Measurements from ENCODE around the gene LTO1. TPM values are rescaled to one million over a fixed set of nuclear protein-coding genes. Genes with fewer than 3 reads are reported as not detected.

The LTO1 gene
- total and polyA plus RNA-seq, 4 donors, result 11.2 to 36.6 (median 19.5) TPM

Other genes with a start within 250 kb of the LTO1 start
- not detected for gene LINC01488, start 193.7 kb downstream of the LTO1 start, total RNA-seq
- not detected for gene LINC01488, start 193.7 kb downstream of the LTO1 start, polyA plus RNA-seq (ENCODE audit: insufficient read length in 2 of 2)
- gene CCND1, start 34.2 kb downstream of the LTO1 start, total RNA-seq, result 100 to 1,000 TPM in 1 of 2 donors, 10 to 100 TPM in 1; 60.8 to 226 TPM
- 10 to 100 TPM; 59.0 to 66.2 TPM for gene CCND1, start 34.2 kb downstream of the LTO1 start, polyA plus RNA-seq (ENCODE audit: insufficient read length in 2 of 2)
- not detected for gene FGF19, start 28.7 kb upstream of the LTO1 start, total RNA-seq
- gene FGF19, start 28.7 kb upstream of the LTO1 start, polyA plus RNA-seq (ENCODE audit: insufficient read length in 2 of 2), result under 1 TPM; 0.44 to 0.48 TPM
- gene FGF4, start 100.0 kb upstream of the LTO1 start, total RNA-seq, result not detected
- gene FGF4, start 100.0 kb upstream of the LTO1 start, polyA plus RNA-seq (ENCODE audit: insufficient read length in 2 of 2), result not detected
- gene FGF3, start 144.1 kb upstream of the LTO1 start, total RNA-seq, result not detected
- not detected for gene FGF3, start 144.1 kb upstream of the LTO1 start, polyA plus RNA-seq (ENCODE audit: insufficient read length in 2 of 2)